Uterus (tissue), 4 donors: ENCODE measurements around the gene DLGAP1. TPM values are rescaled to one million over a fixed set of nuclear protein-coding genes. Genes with fewer than 3 reads are reported as not detected.

Experiments
- DNase-seq, 2 donors: peaks; one replicate each; pipeline ENCODE4 v3.0.0-alpha.2; 2019 to 2020
- H3K27ac ChIP-seq, 2 donors: fragments of 200-600 bp; sonication (generic); 1 replicate in 1 of 2; 2 replicates in 1 of 2; pipeline ENCODE4 v1.5.1; 2016 to 2018
- H3K27me3 ChIP-seq, 2 donors: fragments of 200-600 bp; sonication (generic); one replicate each; pipeline ENCODE4 v1.5.1; 2018 to 2019; ENCODE audit warnings: control low read depth in 1 of 2
- H3K36me3 ChIP-seq, 2 donors: fragments of 200-600 bp; sonication (generic); one replicate each; pipeline ENCODE4 v1.5.1; 2019; ENCODE audit warnings: control low read depth in 1 of 2
- H3K4me1 ChIP-seq, 2 donors: fragments of 200-600 bp; sonication (generic); one replicate each; pipeline ENCODE4 v1.5.1; 2018 to 2019; ENCODE audit warnings: control low read depth in 1 of 2
- H3K4me3 ChIP-seq, 2 donors: fragments of 200-600 bp; sonication (generic); 1 replicate in 1 of 2; 2 replicates in 1 of 2; pipeline ENCODE4 v1.5.1; 2018 to 2019; ENCODE audit warnings: mild to moderate bottlenecking in 1 of 2
- H3K9me3 ChIP-seq, 2 donors: fragments of 200-600 bp; sonication (generic); one replicate each; pipeline ENCODE4 v1.5.1; 2019; ENCODE audit warnings: control low read depth in 1 of 2
- POLR2A ChIP-seq, 2 donors: fragments of 450-650 bp; IDR thresholded peaks; one replicate each; pipeline ENCODE4 v1.6.1; 2016; ENCODE audit warnings: antibody characterized with exemption in 2 of 2, mild to moderate bottlenecking in 1 of 2, moderate library complexity in 1 of 2
- intact Hi-C: fragments of 100-400 bp; cut with DNase I; formaldehyde crosslinking; loops from one replicate; pipeline ENCODE4 v1.15.1; 2023; ENCODE audit warnings: low total_unique reads
- total RNA-seq, 4 donors: library from RNA; depleted of rRNA in 3 of 4; stranded (reverse); fragments of >200 nt in 3 of 4; gene quantifications; one replicate each; pipeline versions ENCODE4 v1.1.0 to v1.2.4, GENCODE V29; 2014 to 2023
- TF ChIP-seq, protein P1 (sequence below), 4 experiments: fragments of 200-600 bp in 2 of 4; fragments of 450-650 bp in 2 of 4; sonication (generic) in 2 of 4; IDR thresholded peaks; one replicate each; pipeline ENCODE4 v1.5.1; 2016 to 2019; ENCODE audit warnings: antibody characterized with exemption in 4 of 4, mild to moderate bottlenecking in 2 of 4, moderate library complexity in 1 of 4
- donor health status: DM: yes; HTN: yes; CAD: no.

The DLGAP1 gene
- total RNA-seq, 4 donors from 2014 or later = 1.0 to 9.6 (median 3.3) TPM

GRCh38 chr18:4203568-4204437 is 251.3 kb downstream of the DLGAP1 start:
- Histone ChIP-seq H3K27ac (no peak overlapping the region), H3K27me3 (no peaks in the 10 kb centered on the region), H3K9me3 (no peaks in the 10 kb centered on the region), H3K4me3 (no peak overlapping the region), H3K36me3 (no peaks in the 10 kb centered on the region), H3K4me1 (no peaks in the 10 kb centered on the region)
- intact Hi-C loops = no loop called here
- TF ChIP-seq POLR2A (IDR thresholded peaks at IDR 0.05) = no peak
- TF ChIP-seq, protein P1, sequence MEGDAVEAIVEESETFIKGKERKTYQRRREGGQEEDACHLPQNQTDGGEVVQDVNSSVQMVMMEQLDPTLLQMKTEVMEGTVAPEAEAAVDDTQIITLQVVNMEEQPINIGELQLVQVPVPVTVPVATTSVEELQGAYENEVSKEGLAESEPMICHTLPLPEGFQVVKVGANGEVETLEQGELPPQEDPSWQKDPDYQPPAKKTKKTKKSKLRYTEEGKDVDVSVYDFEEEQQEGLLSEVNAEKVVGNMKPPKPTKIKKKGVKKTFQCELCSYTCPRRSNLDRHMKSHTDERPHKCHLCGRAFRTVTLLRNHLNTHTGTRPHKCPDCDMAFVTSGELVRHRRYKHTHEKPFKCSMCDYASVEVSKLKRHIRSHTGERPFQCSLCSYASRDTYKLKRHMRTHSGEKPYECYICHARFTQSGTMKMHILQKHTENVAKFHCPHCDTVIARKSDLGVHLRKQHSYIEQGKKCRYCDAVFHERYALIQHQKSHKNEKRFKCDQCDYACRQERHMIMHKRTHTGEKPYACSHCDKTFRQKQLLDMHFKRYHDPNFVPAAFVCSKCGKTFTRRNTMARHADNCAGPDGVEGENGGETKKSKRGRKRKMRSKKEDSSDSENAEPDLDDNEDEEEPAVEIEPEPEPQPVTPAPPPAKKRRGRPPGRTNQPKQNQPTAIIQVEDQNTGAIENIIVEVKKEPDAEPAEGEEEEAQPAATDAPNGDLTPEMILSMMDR (IDR thresholded peaks at IDR 0.05) = no peak
- DNase-seq = no peak

GRCh38 chr18:4200399-4200798 is 254.7 kb downstream of the DLGAP1 start:
- TF ChIP-seq, protein P1 (IDR thresholded peaks at IDR 0.05) = no peak
- TF ChIP-seq POLR2A (IDR thresholded peaks at IDR 0.05) = no peak
- H3K9me3 ChIP-seq = no peaks in the 10 kb centered on the region
- no peak overlapping the region for H3K4me3 ChIP-seq
- H3K36me3 ChIP-seq = no peaks in the 10 kb centered on the region
- H3K27me3 ChIP-seq = no peaks in the 10 kb centered on the region
- H3K27ac ChIP-seq = no peak overlapping the region
- no peaks in the 10 kb centered on the region for H3K4me1 ChIP-seq
- intact Hi-C loops = no loop called here
- DNase-seq = no peak

GRCh38 chr18:4198956-4199355 is 256.2 kb downstream of the DLGAP1 start:
- no peaks in the 10 kb centered on the region for H3K36me3 ChIP-seq
- intact Hi-C loops = no loop called here
- no peak overlapping the region for H3K4me3 ChIP-seq
- no peaks in the 10 kb centered on the region for H3K27me3 ChIP-seq
- TF ChIP-seq POLR2A (IDR thresholded peaks at IDR 0.05) = no peak
- TF ChIP-seq, protein P1 (IDR thresholded peaks at IDR 0.05) = no peak
- no peak for DNase-seq
- H3K9me3 ChIP-seq = no peaks in the 10 kb centered on the region
- no peaks in the 10 kb centered on the region for H3K4me1 ChIP-seq
- no peak overlapping the region for H3K27ac ChIP-seq

DNA sequence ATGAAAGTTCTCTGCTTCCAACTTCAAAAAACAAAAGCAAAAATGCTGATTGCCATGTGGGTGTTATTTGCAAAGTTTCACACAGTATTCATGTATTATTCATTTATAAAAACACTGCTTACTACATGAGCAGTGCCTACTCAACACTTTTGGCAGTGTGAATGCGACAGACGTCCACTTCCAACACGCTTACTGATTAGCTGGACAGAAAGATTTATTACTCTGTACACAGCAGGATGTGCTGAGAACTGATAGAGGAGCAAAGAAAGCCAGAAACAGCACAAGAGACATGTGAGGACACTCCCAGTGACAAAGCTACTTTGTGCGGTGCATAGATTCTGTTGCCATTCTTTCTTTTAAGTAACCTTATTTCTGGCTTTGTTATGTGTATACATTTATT is 258.8 kb downstream of the DLGAP1 start:
- H3K4me3 ChIP-seq = no peak overlapping the region
- no peaks in the 10 kb centered on the region for H3K4me1 ChIP-seq
- no peak for DNase-seq
- TF ChIP-seq, protein P1 (IDR thresholded peaks at IDR 0.05) = no peak
- no peak for TF ChIP-seq POLR2A (IDR thresholded peaks at IDR 0.05)
- no peaks in the 10 kb centered on the region for H3K9me3 ChIP-seq
- no peaks in the 10 kb centered on the region for H3K36me3 ChIP-seq
- H3K27me3 ChIP-seq = no peaks in the 10 kb centered on the region
- intact Hi-C loops = no loop called here
- no peak overlapping the region for H3K27ac ChIP-seq

DNA sequence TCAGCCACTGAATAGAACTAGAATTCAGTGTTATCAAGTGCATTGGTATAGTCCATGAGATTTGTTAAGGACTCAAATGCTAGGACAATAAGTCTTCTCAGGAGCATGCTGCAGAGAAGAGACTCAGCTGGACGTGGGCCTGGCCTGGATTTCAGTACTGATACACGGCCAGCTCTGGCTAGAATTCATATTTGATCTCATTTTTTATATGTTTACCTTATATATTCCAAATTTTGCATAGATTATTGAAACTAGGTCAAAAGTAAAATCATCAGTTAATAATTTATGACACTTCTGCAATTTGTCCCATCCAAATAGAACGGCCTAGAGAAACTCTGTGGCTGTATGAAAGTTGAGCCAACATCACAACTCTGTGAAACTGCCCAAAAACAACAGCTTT is 262.0 kb downstream of the DLGAP1 start:
- TF ChIP-seq, protein P1 (IDR thresholded peaks at IDR 0.05) = no peak
- no peak for TF ChIP-seq POLR2A (IDR thresholded peaks at IDR 0.05)
- H3K4me1 ChIP-seq = no peaks in the 10 kb centered on the region
- no peaks in the 10 kb centered on the region for H3K36me3 ChIP-seq
- no peak overlapping the region for H3K27ac ChIP-seq
- intact Hi-C loops = no loop called here
- no peaks in the 10 kb centered on the region for H3K27me3 ChIP-seq
- H3K9me3 ChIP-seq = no peaks in the 10 kb centered on the region
- DNase-seq = no peak
- no peak overlapping the region for H3K4me3 ChIP-seq
